GM23248 (cell line): Measurements from ENCODE around the gene KCNG2. TPM values are rescaled to one million over a fixed set of nuclear protein-coding genes. Genes with fewer than 3 reads are reported as not detected.

Experiments
- DNase-seq: peaks from one replicate; pipeline ENCODE4 v3.0.0-alpha.2; 2015
- H2AFZ ChIP-seq: fragments of 200-600 bp; sonication (generic); 2 replicates; pipeline ENCODE4 v1.6.1; 2016; ENCODE audit warnings: antibody characterized with exemption
- H3F3A ChIP-seq: fragments of 200-600 bp; sonication (generic); 2 replicates; pipeline ENCODE4 v1.6.1; 2016; ENCODE audit warnings: mild to moderate bottlenecking, antibody characterized with exemption, mixed run types; ENCODE audit not compliant: insufficient read depth
- H3K27ac ChIP-seq: fragments of 200-600 bp; sonication (generic); 2 replicates; pipeline ENCODE4 v1.5.1; 2016; ENCODE audit warnings: mild to moderate bottlenecking
- H3K27me3 ChIP-seq: fragments of 200-600 bp; sonication (generic); replicated peaks from 2 replicates; pipeline ENCODE4 v1.6.1; 2016; ENCODE audit warnings: mild to moderate bottlenecking; ENCODE audit not compliant: insufficient read depth
- H3K36me3 ChIP-seq: fragments of 200-600 bp; sonication (generic); 2 replicates; pipeline ENCODE4 v1.6.1; 2016; ENCODE audit warnings: low read depth, mild to moderate bottlenecking
- H3K4me1 ChIP-seq: fragments of 200-600 bp; sonication (generic); 2 replicates; pipeline ENCODE4 v1.6.1; 2016; ENCODE audit warnings: mild to moderate bottlenecking; ENCODE audit not compliant: insufficient read depth
- H3K4me2 ChIP-seq: fragments of 200-600 bp; sonication (generic); one replicate; pipeline ENCODE4 v1.6.1; 2016; ENCODE audit warnings: mild to moderate bottlenecking; ENCODE audit not compliant: unreplicated experiment
- H3K4me3 ChIP-seq: fragments of 200-600 bp; sonication (generic); 2 replicates; pipeline ENCODE4 v1.5.1; 2016; ENCODE audit warnings: mild to moderate bottlenecking
- H3K79me2 ChIP-seq: fragments of 200-600 bp; sonication (generic); 2 replicates; pipeline ENCODE4 v1.6.1; 2016; ENCODE audit warnings: mild to moderate bottlenecking; ENCODE audit not compliant: insufficient read depth
- H3K9ac ChIP-seq: fragments of 200-600 bp; sonication (generic); 2 replicates; pipeline ENCODE4 v1.6.1; 2016; ENCODE audit warnings: mild to moderate bottlenecking
- H3K9me2 ChIP-seq: fragments of 200-600 bp; sonication (generic); 2 replicates; pipeline ENCODE4 v1.6.1; 2016; ENCODE audit warnings: mixed run types, mild to moderate bottlenecking, moderate library complexity; ENCODE audit not compliant: insufficient read depth
- H3K9me3 ChIP-seq: fragments of 200-600 bp; sonication (generic); one replicate; pipeline ENCODE4 v1.6.1; 2017; ENCODE audit warnings: low read depth
- H4K20me1 ChIP-seq: fragments of 200-600 bp; sonication (generic); 2 replicates; pipeline ENCODE4 v1.6.0; 2016; ENCODE audit not compliant: insufficient read depth
- EZH2 ChIP-seq: fragments of 200-600 bp; sonication (generic); IDR thresholded peaks from 2 replicates; pipeline ENCODE4 v1.6.1; 2018; ENCODE audit warnings: antibody characterized with exemption, mild to moderate bottlenecking; ENCODE audit not compliant: insufficient read depth, poor library complexity, severe bottlenecking
- EZH2phosphoT487 ChIP-seq: fragments of 200-600 bp; sonication (generic); IDR thresholded peaks from 2 replicates; pipeline ENCODE4 v1.6.1; 2018; ENCODE audit warnings: antibody characterized with exemption, moderate library complexity, mild to moderate bottlenecking, low read depth; ENCODE audit not compliant: insufficient read depth
- WGBS, 2 experiments: methylation state at CpG; one replicate each; pipeline ENCODE4 v1.1.6; 2015 to 2017; ENCODE audit warnings: low lambda C conversion rate in 2 of 2, low coverage in 1 of 2; ENCODE audit errors: missing lambda C conversion rate in 2 of 2; 5-methylcytosine and 5-hydroxymethylcytosine counted together
- in situ Hi-C: fragments of 300-500 bp; cut with MboI; formaldehyde crosslinking; loops from 2 replicates; pipeline ENCODE4 v1.15.0; 2020
- polyA plus RNA-seq: library from polyadenylated mRNA; unstranded; fragments of >200 nt; fragmentation: Nextera tagmentation; extraction: Ambion mirVana; gene quantifications from 2 replicates; pipeline ENCODE4 v1.2.1, GENCODE V29; 2016
- total RNA-seq: library from RNA; depleted of rRNA; stranded (reverse); fragments of >200 nt; shearing (Covaris generic); gene quantifications from 2 replicates; pipeline ENCODE4 v1.2.3, GENCODE V29; 2014

KCNG2 gene
- total and polyA plus RNA-seq, 2 experiments from 2014 or later = not detected

DNA sequence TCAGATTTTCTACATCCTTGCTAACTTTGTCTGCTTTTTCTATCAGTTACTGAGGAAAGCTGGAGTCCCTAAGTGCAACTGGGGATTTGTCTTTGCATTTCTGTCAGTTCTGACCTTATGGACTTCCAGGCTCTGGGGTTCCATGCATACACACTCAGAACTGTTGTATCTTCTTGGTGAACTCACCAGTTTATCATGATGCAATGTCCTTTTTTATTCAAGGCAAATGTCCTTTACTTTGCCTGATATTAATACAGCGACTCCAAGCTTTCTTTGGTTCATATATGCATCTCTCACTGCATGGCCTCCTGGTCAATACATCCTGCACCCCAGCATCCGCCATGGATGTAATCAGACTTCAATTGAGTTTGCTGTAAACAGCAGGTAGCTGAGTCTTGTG lies 109.0 kb downstream of the KCNG2 start:
- no peaks in the 10 kb centered on the region for H3K27me3 ChIP-seq
- no peak overlapping the region for H3K4me3 ChIP-seq
- no peak for DNase-seq
- WGBS, 2 experiments = 96 to 99% methylated on average over 2 of the region's 2 CpGs
- H3K9me2 ChIP-seq = no peaks in the 10 kb centered on the region
- no peak overlapping the region for H3K27ac ChIP-seq
- no peaks in the 10 kb centered on the region for H3K36me3 ChIP-seq
- H3F3A ChIP-seq = no peaks in the 10 kb centered on the region
- no peaks in the 10 kb centered on the region for H4K20me1 ChIP-seq
- H3K9me3 ChIP-seq = no peaks in the 10 kb centered on the region
- in situ Hi-C loops = no loop called here
- H3K4me2 ChIP-seq = no peak overlapping the region
- peaks cover 11% of the 10 kb centered on the region for H3K79me2 ChIP-seq
- H3K9ac ChIP-seq = no peak overlapping the region
- H2AFZ ChIP-seq = no peak overlapping the region
- no peaks in the 10 kb centered on the region for H3K4me1 ChIP-seq
- TF ChIP-seq EZH2phosphoT487 = no peak
- no peak for TF ChIP-seq EZH2

- H3K4me2 ChIP-seq = no peak overlapping the region
- no peaks in the 10 kb centered on the region for H3K27me3 ChIP-seq
- peaks cover 11% of the 10 kb centered on the region for H3K79me2 ChIP-seq
- no peak overlapping the region for H2AFZ ChIP-seq
- in situ Hi-C loops = no loop called here
- DNase-seq = no peak
- 80 to 84% methylated on average over 14 to 16 of the region's 16 CpGs for WGBS, 2 experiments
- no peaks in the 10 kb centered on the region for H4K20me1 ChIP-seq
- no peaks in the 10 kb centered on the region for H3F3A ChIP-seq
- TF ChIP-seq EZH2phosphoT487 (no peak), EZH2 (no peak)
- no peaks in the 10 kb centered on the region for H3K36me3 ChIP-seq
- no peak overlapping the region for H3K27ac ChIP-seq
- H3K4me3 ChIP-seq = no peak overlapping the region
- H3K9me3 ChIP-seq = no peaks in the 10 kb centered on the region
- no peaks in the 10 kb centered on the region for H3K9me2 ChIP-seq
- H3K9ac ChIP-seq = no peak overlapping the region
- H3K4me1 ChIP-seq = no peaks in the 10 kb centered on the region
Measured at GRCh38 chr18:79910563-79911343, 113.0 kb downstream of the KCNG2 start.

DNA sequence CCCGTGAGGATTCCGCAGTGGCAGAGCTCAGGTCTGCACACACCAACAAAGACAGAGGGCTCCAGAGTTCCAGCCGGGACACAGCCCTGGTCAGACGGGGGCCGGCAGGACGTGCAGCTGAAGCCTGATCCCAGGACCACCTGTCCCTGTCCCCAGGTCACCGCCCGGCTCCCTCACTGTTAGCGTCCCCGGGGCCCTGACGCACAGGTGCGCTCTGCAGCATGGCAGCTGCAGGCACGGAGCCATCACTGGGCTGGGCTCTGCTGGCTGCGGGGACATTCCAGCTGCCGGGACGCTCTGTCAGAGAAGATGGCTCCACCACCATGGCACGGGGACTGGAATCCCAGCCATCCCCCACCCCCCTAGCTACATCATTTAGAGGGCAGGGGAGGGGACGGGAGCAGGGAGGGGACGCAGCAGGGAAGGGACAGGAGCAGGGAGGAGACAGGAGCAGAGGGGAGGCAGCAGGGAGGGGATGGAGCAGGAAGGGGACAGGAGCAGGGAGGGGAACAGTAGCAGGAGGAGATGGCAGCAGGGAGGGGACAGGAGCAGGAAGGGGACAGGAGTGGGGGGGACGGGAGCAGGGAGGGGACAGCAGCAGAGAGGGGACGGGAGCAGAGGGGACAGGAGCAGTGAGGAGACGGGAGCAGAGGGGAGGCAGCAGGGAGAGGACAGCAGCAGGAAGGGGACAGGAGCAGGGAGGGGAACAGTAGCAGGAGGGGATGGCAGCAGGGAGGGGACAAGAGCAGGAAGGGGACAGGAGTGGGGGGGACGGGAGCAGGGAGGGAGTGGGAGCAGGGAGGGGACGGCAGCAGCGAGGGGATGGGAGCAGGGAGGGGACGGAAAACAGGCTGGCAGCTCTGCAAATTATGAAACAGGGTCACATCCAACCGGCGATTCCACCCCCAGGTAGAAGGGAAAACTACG lies 113.9 kb downstream of the KCNG2 start:
- Histone ChIP-seq H3K9ac (no peak overlapping the region), H3K4me2 (no peak overlapping the region), H3K27me3 (no peaks in the 10 kb centered on the region), H3K9me2 (no peaks in the 10 kb centered on the region), H2AFZ (no peak overlapping the region), H3K4me3 (no peak overlapping the region), H3K27ac (no peak overlapping the region), H3K9me3 (no peaks in the 10 kb centered on the region), H3F3A (no peaks in the 10 kb centered on the region), H3K79me2 (peaks cover 11% of the 10 kb centered on the region), H3K4me1 (no peaks in the 10 kb centered on the region), H4K20me1 (no peaks in the 10 kb centered on the region), H3K36me3 (no peaks in the 10 kb centered on the region)
- in situ Hi-C loops = no loop called here
- no peak for TF ChIP-seq EZH2phosphoT487
- TF ChIP-seq EZH2 = no peak
- 92 to 96% methylated on average over 21 to 27 of the region's 29 CpGs for WGBS, 2 experiments
- no peak for DNase-seq

GRCh38 chr18:79912409-79912991 lies 114.8 kb downstream of the KCNG2 start:
- Histone ChIP-seq H3K27me3 (no peaks in the 10 kb centered on the region), H4K20me1 (no peaks in the 10 kb centered on the region), H3K36me3 (no peaks in the 10 kb centered on the region), H3K4me2 (no peak overlapping the region), H3K9me3 (no peaks in the 10 kb centered on the region), H3K27ac (no peak overlapping the region), H3F3A (no peaks in the 10 kb centered on the region), H3K9me2 (no peaks in the 10 kb centered on the region), H2AFZ (no peak overlapping the region), H3K79me2 (peaks cover 11% of the 10 kb centered on the region), H3K4me3 (no peak overlapping the region), H3K4me1 (no peaks in the 10 kb centered on the region), H3K9ac (no peak overlapping the region)
- TF ChIP-seq EZH2phosphoT487 (no peak), EZH2 (no peak)
- DNase-seq = peak; percentile 24
- in situ Hi-C loops = no loop called here
- WGBS, 2 experiments = 86 to 92% methylated on average over 16 to 20 of the region's 20 CpGs
